WERI-Rb-1 (cell line): ENCODE data around the gene SLC66A3.

Experiments used
- DNase-seq: peaks from one replicate; pipeline ENCODE4 v3.0.0-alpha.2; 2020
- H3K27ac ChIP-seq: fragments of 250-450 bp; sonication (Bioruptor Pico); 2 replicates; pipeline ENCODE4 v1.5.1; 2020; ENCODE audit warnings: mild to moderate bottlenecking, moderate library complexity
- H3K27me3 ChIP-seq: fragments of 250-450 bp; sonication (Bioruptor Pico); 2 replicates; pipeline ENCODE4 v1.5.1; 2021; ENCODE audit warnings: mild to moderate bottlenecking, low read depth, moderate library complexity; ENCODE audit not compliant: insufficient read depth, severe bottlenecking
- H3K36me3 ChIP-seq: fragments of 250-450 bp; sonication (Bioruptor Pico); 2 replicates; pipeline ENCODE4 v1.5.1; 2020; ENCODE audit warnings: mild to moderate bottlenecking, moderate library complexity
- H3K4me3 ChIP-seq: 2 replicates; pipeline ENCODE4 v1.5.1; 2011; ENCODE audit warnings: low read depth, mild to moderate bottlenecking, control low read depth, low read length
- H3K9me3 ChIP-seq: fragments of 250-450 bp; sonication (Bioruptor Pico); 2 replicates; pipeline ENCODE4 v1.5.1; 2021; ENCODE audit warnings: mild to moderate bottlenecking, moderate library complexity; ENCODE audit not compliant: severe bottlenecking
- TF ChIP-seq, protein P1 (sequence below): IDR thresholded peaks from 2 replicates; pipeline ENCODE4 v1.5.1; 2011; ENCODE audit warnings: low read depth, mild to moderate bottlenecking, control low read depth, inconsistent platforms, low read length

Gene SLC66A3

DNA sequence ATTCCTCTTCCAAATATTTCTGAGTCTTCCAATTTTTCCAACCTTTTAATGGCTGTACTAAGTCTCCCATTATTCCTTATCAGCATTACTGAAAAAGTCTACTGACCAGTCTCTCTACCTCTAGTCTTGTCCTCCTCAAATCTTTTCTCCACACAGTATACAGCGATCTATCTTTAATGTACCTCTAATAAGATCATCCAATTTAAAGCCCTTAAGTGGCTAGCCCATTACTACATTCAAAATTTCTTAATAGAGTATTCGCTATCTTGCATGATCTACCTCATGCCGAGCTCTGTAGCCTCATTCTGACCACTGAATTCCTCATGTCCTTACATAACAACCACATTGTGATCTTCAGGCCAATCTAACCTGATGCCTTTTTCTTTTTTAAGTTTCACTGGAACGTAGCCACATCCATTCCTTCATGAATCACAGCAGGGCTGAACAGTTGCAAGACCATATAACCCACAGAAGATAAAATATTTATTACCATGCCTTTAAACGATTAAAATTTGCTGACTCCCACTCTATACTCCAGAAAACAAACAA, 57.9 kb downstream of the SLC66A3 start:
- Histone ChIP-seq H3K4me3 (no peak overlapping the region), H3K36me3 (peaks cover 79% of the 10 kb centered on the region), H3K27me3 (no peaks in the 10 kb centered on the region), H3K9me3 (no peaks in the 10 kb centered on the region), H3K27ac (no peak overlapping the region)
- DNase-seq: no peak
- TF ChIP-seq, protein P1, sequence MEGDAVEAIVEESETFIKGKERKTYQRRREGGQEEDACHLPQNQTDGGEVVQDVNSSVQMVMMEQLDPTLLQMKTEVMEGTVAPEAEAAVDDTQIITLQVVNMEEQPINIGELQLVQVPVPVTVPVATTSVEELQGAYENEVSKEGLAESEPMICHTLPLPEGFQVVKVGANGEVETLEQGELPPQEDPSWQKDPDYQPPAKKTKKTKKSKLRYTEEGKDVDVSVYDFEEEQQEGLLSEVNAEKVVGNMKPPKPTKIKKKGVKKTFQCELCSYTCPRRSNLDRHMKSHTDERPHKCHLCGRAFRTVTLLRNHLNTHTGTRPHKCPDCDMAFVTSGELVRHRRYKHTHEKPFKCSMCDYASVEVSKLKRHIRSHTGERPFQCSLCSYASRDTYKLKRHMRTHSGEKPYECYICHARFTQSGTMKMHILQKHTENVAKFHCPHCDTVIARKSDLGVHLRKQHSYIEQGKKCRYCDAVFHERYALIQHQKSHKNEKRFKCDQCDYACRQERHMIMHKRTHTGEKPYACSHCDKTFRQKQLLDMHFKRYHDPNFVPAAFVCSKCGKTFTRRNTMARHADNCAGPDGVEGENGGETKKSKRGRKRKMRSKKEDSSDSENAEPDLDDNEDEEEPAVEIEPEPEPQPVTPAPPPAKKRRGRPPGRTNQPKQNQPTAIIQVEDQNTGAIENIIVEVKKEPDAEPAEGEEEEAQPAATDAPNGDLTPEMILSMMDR: no peak

DNA sequence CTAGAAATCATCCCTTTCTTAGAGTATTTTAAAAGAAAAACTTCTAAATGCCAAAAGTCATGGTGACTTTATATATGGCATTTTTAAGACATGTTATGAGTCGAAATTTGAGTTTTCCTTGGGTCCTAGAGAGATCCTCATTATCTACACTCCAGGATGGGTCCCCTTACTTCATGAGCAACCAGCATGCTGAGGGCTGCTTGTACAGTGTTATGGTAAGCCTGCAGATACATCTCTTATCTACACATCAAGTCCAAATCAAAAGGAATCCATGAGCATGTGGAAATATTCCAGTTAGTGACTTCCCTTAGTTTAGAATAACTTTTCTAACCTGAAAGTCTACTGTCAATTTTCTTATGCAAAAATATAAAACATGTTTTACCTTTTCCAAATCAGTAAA, 58.7 kb downstream of the SLC66A3 start:
- no peak for DNase-seq
- Histone ChIP-seq H3K27me3 (no peaks in the 10 kb centered on the region), H3K36me3 (peaks cover 81% of the 10 kb centered on the region), H3K9me3 (no peaks in the 10 kb centered on the region), H3K27ac (no peak overlapping the region), H3K4me3 (no peak overlapping the region)
- TF ChIP-seq, protein P1: no peak

DNA sequence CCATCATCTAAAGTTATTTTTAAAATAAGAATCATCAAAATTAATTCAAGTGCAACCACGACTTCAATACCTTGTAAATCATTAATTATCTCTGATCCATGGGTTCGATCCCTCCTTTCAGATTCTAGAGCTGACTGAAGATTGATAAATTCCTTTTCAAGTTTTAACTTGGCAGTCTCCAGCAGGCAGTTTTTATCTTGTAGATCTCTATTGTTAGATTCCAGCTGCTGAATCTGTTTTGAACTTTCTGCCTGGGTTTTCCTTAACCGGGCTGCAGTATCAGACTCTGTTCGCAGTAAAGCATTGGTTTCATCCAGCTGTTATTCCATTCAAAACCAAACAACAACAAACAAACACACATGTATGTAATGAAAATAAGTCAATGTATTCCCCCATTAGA, 59.5 kb downstream of the SLC66A3 start:
- Histone ChIP-seq H3K9me3 (no peaks in the 10 kb centered on the region), H3K27me3 (no peaks in the 10 kb centered on the region), H3K27ac (no peak overlapping the region), H3K36me3 (peaks cover 80% of the 10 kb centered on the region), H3K4me3 (no peak overlapping the region)
- DNase-seq: no peak
- TF ChIP-seq, protein P1: no peak

DNA sequence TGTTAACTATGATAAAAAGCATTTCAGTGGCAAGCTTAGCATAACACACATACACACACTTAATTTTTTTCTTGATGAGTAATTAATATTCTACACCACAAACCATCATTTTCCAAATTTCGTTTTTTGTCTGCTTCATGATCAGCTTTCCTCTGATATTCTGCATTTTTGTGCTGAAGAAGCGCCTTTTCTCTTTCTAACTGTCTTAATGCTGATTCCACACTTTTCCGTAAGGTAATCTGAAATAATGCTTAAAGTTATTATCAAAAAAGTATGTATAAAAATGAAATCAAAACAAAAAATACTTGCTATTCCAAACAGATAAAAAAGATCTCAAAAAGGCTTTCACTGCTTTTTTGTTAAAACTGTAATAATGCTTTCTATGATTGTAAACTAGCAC, 60.1 kb downstream of the SLC66A3 start:
- no peaks in the 10 kb centered on the region for H3K27me3 ChIP-seq
- H3K36me3 ChIP-seq: peaks cover 82% of the 10 kb centered on the region
- DNase-seq: no peak
- H3K4me3 ChIP-seq: no peak overlapping the region
- no peaks in the 10 kb centered on the region for H3K9me3 ChIP-seq
- TF ChIP-seq, protein P1: no peak
- no peak overlapping the region for H3K27ac ChIP-seq

DNA sequence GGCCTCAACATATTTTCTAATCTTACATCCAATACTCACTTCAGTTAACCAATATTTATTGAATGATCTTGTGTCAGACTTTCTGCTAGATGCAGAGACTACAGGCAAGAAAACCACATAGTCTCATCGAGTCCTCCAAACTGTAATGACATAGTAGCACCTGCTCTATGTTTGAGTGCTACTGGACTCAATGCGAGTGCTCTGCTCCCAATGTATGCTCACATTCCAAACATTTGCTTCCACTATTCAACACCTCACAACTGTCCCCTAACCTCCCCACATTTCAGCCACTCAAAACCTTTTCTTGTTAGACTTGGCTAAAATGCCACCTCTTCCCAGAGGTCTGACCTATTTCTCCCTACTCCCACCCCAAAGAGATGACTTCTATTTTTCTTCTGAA, 65.2 kb downstream of the SLC66A3 start:
- Histone ChIP-seq H3K4me3 (no peak overlapping the region), H3K36me3 (peaks cover 67% of the 10 kb centered on the region), H3K27ac (no peak overlapping the region), H3K9me3 (no peaks in the 10 kb centered on the region), H3K27me3 (no peaks in the 10 kb centered on the region)
- TF ChIP-seq, protein P1: no peak
- no peak for DNase-seq

DNA sequence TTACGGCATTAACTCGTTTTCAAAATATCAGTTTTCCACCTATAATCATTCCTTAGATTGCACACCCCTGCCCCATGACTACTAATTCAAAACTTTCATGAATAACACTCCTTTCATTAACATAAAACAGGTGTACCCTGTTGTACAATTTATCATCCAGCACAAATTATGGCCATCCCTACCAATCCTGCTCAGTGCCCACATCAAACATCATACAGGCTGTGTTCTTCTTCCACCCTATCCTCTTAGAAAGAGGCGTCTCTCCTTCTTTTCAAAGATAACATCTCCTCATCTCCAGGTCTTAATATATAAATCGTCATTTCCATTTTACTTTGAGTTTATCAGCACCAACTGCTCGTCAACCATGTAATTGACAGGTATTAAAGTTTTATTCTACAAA, 67.6 kb downstream of the SLC66A3 start:
- no peak for DNase-seq
- Histone ChIP-seq H3K36me3 (peaks cover 61% of the 10 kb centered on the region), H3K27ac (no peak overlapping the region), H3K27me3 (no peaks in the 10 kb centered on the region), H3K4me3 (no peak overlapping the region), H3K9me3 (no peaks in the 10 kb centered on the region)
- TF ChIP-seq, protein P1: no peak
